Measurements from ENCODE around the gene ZBTB32. TPM values are rescaled to one million over a fixed set of nuclear protein-coding genes. Genes with fewer than 3 reads are reported as not detected.

The ZBTB32 gene
- total and polyA plus RNA-seq, 2 experiments from 2014 or later, result 0.65 TPM; not detected in 1

- Mint-ChIP-seq H3K36me3 (ENCODE audit: low read depth) (no peaks in the 10 kb centered on the region), H3K27me3 (ENCODE audit: insufficient read depth, low read depth, poor library complexity) (no peaks in the 10 kb centered on the region), H3K27ac (no peak overlapping the region), H3K4me3 (no peak overlapping the region), H3K4me1 (peaks cover 5% of the 10 kb centered on the region; the same call in 2 of the 3 replicates), H3K9me3 (peaks cover 3% of the 10 kb centered on the region; the same call in 1 of the 3 replicates)
- Histone ChIP-seq H4K20me1 (replicated peaks; ENCODE audit: insufficient read depth) (no peaks in the 10 kb centered on the region), H3K4me2 (0 out of 2 replicates have a peak overlapping the region, but pooled peaks have one; percentile 48), H2AFZ (peak overlapping the region; percentile 9; the same call in 1 of the 2 replicates), H3K9me2 (ENCODE audit: insufficient read depth) (no peaks in the 10 kb centered on the region), H3K27me3 (ENCODE audit: insufficient read depth) (no peaks in the 10 kb centered on the region), H3K36me3 (ENCODE audit: insufficient read depth) (no peaks in the 10 kb centered on the region), H3F3A (replicated peaks; ENCODE audit: low read depth) (0 out of 2 replicates have a peak, but pooled peaks cover 2% of the 10 kb centered on the region), H3K4me3 (no peak overlapping the region), H3K79me2 (replicated peaks; ENCODE audit: insufficient read depth) (no peaks in the 10 kb centered on the region), H3K4me1 (ENCODE audit: insufficient read depth) (no peaks in the 10 kb centered on the region; the same call in 1 of the 2 replicates), H3K27ac (ENCODE audit: low read depth) (no peak overlapping the region)
- DNase-seq (ENCODE audit: low spot score) (no peak), ATAC-seq (peak; percentile 74)
- TF ChIP-seq REST (IDR thresholded peaks at IDR 0.05; ENCODE audit: unreplicated experiment) (no peak), CREB1 (CRISPR knock-in tag; IDR thresholded peaks at IDR 0.05; ENCODE audit: low read depth) (no peak), STAT1 (IDR thresholded peaks at IDR 0.05; ENCODE audit: unreplicated experiment) (no peak), EZH2 (IDR thresholded peaks at IDR 0.05; ENCODE audit: low read depth, unreplicated experiment) (no peak), CTCF (conservative IDR thresholded peaks at IDR 0.05; ENCODE audit: low read depth in 2 of 2) (no peak), ZNF114 (CRISPR knock-in tag; IDR thresholded peaks at IDR 0.05) (no peak), ETS1 (IDR thresholded peaks at IDR 0.05) (no peak), ZNF462 (CRISPR knock-in tag; IDR thresholded peaks at IDR 0.05) (no peak), NANOG (IDR thresholded peaks at IDR 0.05; ENCODE audit: borderline replicate concordance) (no peak), EZH2phosphoT487 (IDR thresholded peaks at IDR 0.05; ENCODE audit: unreplicated experiment) (no peak), POLR2AphosphoS5 (IDR thresholded peaks at IDR 0.05; ENCODE audit: low read depth) (no peak)
Observed at GRCh38 chr19:35693422-35693821, 10.9 kb upstream of the ZBTB32 start.
